Neuronal stem cell (in vitro differentiated cells): ENCODE measurements around the gene DPEP1.
"Not testable (repeated sequence)": the region's sequence is repeated elsewhere in the genome, so short reads cannot be mapped to it uniquely, and the experiment has no call there.

Experiments used
- DNase-seq: peaks from one replicate; pipeline ENCODE4 v3.0.0-alpha.2; 2013; ENCODE audit warnings: low spot score
- H2AFZ ChIP-seq: one replicate; pipeline ENCODE4 v1.6.1; 2013; ENCODE audit warnings: mild to moderate bottlenecking, low read length, inconsistent platforms
- H2AK5ac ChIP-seq: 2 replicates; pipeline ENCODE4 v1.6.1; 2013; ENCODE audit warnings: low read depth, mild to moderate bottlenecking, inconsistent platforms, low read length, moderate library complexity, mixed read lengths
- H2BK120ac ChIP-seq: 2 replicates; pipeline ENCODE4 v1.6.1; 2013; ENCODE audit warnings: low read depth, mild to moderate bottlenecking, inconsistent platforms, low read length, moderate library complexity, mixed read lengths
- H2BK12ac ChIP-seq: one replicate; pipeline ENCODE4 v1.6.1; 2013; ENCODE audit warnings: low read length, inconsistent platforms
- H2BK15ac ChIP-seq: 2 replicates; pipeline ENCODE4 v1.6.1; 2013; ENCODE audit warnings: mild to moderate bottlenecking, low read length, inconsistent platforms, mixed read lengths
- H2BK5ac ChIP-seq: one replicate; pipeline ENCODE4 v1.6.1; 2013; ENCODE audit warnings: inconsistent platforms, mild to moderate bottlenecking, low read length, moderate library complexity
- H3K14ac ChIP-seq: one replicate; pipeline ENCODE4 v1.6.1; 2013; ENCODE audit warnings: low read length, inconsistent platforms
- H3K18ac ChIP-seq: 2 replicates; pipeline ENCODE4 v1.6.1; 2013; ENCODE audit warnings: low read length, inconsistent platforms
- H3K23ac ChIP-seq: 2 replicates; pipeline ENCODE4 v1.6.1; 2013; ENCODE audit warnings: low read depth, mild to moderate bottlenecking, mixed read lengths, low read length, inconsistent platforms; ENCODE audit not compliant: poor library complexity
- H3K27ac ChIP-seq: replicated peaks from 3 replicates; pipeline ENCODE4 v1.5.1; 2013; ENCODE audit warnings: low read length, inconsistent platforms
- H3K27me3 ChIP-seq, 3 experiments: 2 replicates each; pipeline ENCODE4 v1.6.1; 2013; ENCODE audit warnings: low read length in 3 of 3, mild to moderate bottlenecking in 2 of 3, inconsistent platforms in 1 of 3, low read depth in 1 of 3, mixed read lengths in 1 of 3, moderate library complexity in 1 of 3; ENCODE audit not compliant: control insufficient read depth in 3 of 3, insufficient read depth in 3 of 3
- H3K36me3 ChIP-seq, 2 donors: replicated peaks in 1 of 2; 2 replicates each; pipeline ENCODE4 v1.6.1; 2013; ENCODE audit warnings: low read length in 2 of 2; ENCODE audit not compliant: control insufficient read depth in 2 of 2, insufficient read depth in 2 of 2
- H3K4ac ChIP-seq: 2 replicates; pipeline ENCODE4 v1.6.1; 2013; ENCODE audit warnings: inconsistent platforms, mild to moderate bottlenecking, low read length, moderate library complexity
- H3K4me1 ChIP-seq, 2 donors: 1 replicate in 1 of 2; 2 replicates in 1 of 2; pipeline ENCODE4 v1.6.1; 2013; ENCODE audit warnings: low read length in 2 of 2, low read depth in 1 of 2; ENCODE audit not compliant: control insufficient read depth in 2 of 2, insufficient read depth in 1 of 2
- H3K4me2 ChIP-seq: one replicate; pipeline ENCODE4 v1.6.1; 2013; ENCODE audit warnings: mild to moderate bottlenecking, low read length, inconsistent platforms; ENCODE audit not compliant: insufficient read depth, poor library complexity, severe bottlenecking
- H3K4me3 ChIP-seq, 2 donors: 2 replicates each; pipeline ENCODE4 v1.5.1; 2013; ENCODE audit warnings: low read length in 2 of 2, mild to moderate bottlenecking in 2 of 2, inconsistent platforms in 1 of 2, moderate library complexity in 1 of 2
- H3K79me1 ChIP-seq: one replicate; pipeline ENCODE4 v1.6.1; 2013; ENCODE audit warnings: low read depth, mild to moderate bottlenecking, inconsistent platforms, low read length, moderate library complexity
- H3K9ac ChIP-seq: one replicate; pipeline ENCODE4 v1.6.1; 2013; ENCODE audit warnings: mild to moderate bottlenecking, low read depth, low read length, inconsistent platforms; ENCODE audit not compliant: poor library complexity
- H3K9me3 ChIP-seq, 2 donors: replicated peaks in 1 of 2; 2 replicates each; pipeline versions ENCODE3 to v1.6.1; 2013; ENCODE audit warnings: low read length in 2 of 2, mild to moderate bottlenecking in 2 of 2, inconsistent platforms in 1 of 2, low read depth in 1 of 2, mixed read lengths in 1 of 2, moderate library complexity in 1 of 2; ENCODE audit not compliant: control insufficient read depth in 2 of 2, insufficient read depth in 1 of 2
- H4K8ac ChIP-seq: one replicate; pipeline ENCODE4 v1.6.1; 2013; ENCODE audit warnings: low read depth, mild to moderate bottlenecking, inconsistent platforms, low read length, moderate library complexity
- H4K91ac ChIP-seq: one replicate; pipeline ENCODE4 v1.6.1; 2013; ENCODE audit warnings: low read length, low read depth, mild to moderate bottlenecking, inconsistent platforms; ENCODE audit not compliant: poor library complexity
- WGBS, 2 donors: extraction: QIAGEN DNeasy Blood & Tissue Kit; methylation state at CpG; one replicate each; pipeline ENCODE4 v1.1.7; 2013; ENCODE audit warnings: missing lambda C conversion rate in 2 of 2, mixed read lengths in 1 of 2; ENCODE audit not compliant: insufficient read length in 2 of 2, insufficient replicate concordance in 1 of 2; ENCODE audit errors: extremely low coverage in 2 of 2; 5-methylcytosine and 5-hydroxymethylcytosine counted together

DPEP1 gene

DNA sequence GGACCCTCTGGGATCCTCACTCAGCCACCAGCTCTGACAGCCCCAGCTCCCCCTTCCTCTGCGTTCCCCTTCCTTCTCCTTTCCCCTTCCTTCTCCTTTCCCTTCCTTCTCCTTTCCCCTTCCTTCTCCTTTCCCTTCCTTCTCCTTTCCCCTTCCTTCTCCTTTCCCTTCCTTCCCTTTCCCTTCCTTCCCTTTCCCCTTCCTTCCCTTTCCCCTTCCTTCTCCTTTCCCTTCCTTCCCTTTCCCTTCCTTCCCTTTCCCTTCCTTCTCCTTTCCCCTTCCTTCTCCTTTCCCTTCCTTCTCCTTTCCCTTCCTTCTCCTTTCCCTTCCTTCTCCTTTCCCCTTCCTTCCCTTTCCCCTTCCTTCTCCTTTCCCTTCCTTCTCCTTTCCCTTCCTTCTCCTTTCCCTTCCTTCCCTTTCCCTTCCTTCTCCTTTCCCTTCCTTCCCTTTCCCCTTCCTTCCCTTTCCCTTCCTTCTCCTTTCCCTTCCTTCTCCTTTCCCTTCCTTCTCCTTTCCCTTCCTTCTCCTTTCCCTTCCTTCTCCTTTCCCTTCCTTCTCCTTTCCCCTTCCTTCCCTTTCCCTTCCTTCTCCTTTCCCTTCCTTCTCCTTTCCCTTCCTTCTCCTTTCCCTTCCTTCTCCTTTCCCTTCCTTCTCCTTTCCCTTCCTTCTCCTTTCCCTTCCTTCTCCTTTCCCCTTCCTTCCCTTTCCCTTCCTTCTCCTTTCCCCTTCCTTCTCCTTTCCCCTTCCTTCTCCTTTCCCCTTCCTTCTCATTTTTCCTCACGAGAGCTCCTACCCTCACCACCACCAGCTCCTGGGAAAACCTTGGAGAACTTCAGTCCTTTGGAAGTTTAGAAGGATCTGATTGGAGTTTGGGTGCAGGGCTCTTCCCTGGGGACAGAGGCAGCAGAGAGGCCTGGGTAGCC is 21.3 kb downstream of the DPEP1 start:
- DNase-seq, H3K4me3 ChIP-seq, H4K8ac ChIP-seq, H2BK12ac ChIP-seq, H3K18ac ChIP-seq, H3K27ac ChIP-seq, H3K36me3 ChIP-seq, H3K14ac ChIP-seq, H2BK15ac ChIP-seq, H3K4ac ChIP-seq, H2BK120ac ChIP-seq, H3K4me1 ChIP-seq, H3K4me2 ChIP-seq, H4K91ac ChIP-seq, H2AFZ ChIP-seq, H2AK5ac ChIP-seq, H3K79me1 ChIP-seq, H3K23ac ChIP-seq, H2BK5ac ChIP-seq, H3K9me3 ChIP-seq: not testable (repeated sequence)
- 100% methylated on average over 1 of the region's 2 CpGs; no CpG with 5 or more reads in 1 of the 2 donors for WGBS, 2 donors
- Histone ChIP-seq H3K9ac (peak overlapping the region; percentile 21), H3K27me3 (peaks cover 0 to 25% (median 5%) of the 10 kb centered on the region in 3 experiments)

GRCh38 chr16:89636663-89637062 is 23.2 kb downstream of the DPEP1 start:
- no peak overlapping the region for H3K18ac ChIP-seq
- H3K4me1 ChIP-seq = peaks cover under 1 to 7% of the 10 kb centered on the region in 2 donors
- H2AK5ac ChIP-seq = peak overlapping the region; percentile 84
- no peak overlapping the region for H2BK12ac ChIP-seq
- peak overlapping the region; percentile 53 for H2BK5ac ChIP-seq
- H3K14ac ChIP-seq = no peak overlapping the region
- H3K9ac ChIP-seq = no peak overlapping the region
- H3K4ac ChIP-seq = peak overlapping the region; percentile 37
- no peaks in the 10 kb centered on the region for H3K36me3 ChIP-seq
- H3K27me3 ChIP-seq = peaks cover 0 to 25% (median 5%) of the 10 kb centered on the region in 3 experiments
- H3K9me3 ChIP-seq = no peaks in the 10 kb centered on the region
- no peak overlapping the region for H3K4me2 ChIP-seq
- no peak overlapping the region for H2BK120ac ChIP-seq
- no peak for DNase-seq
- no peak overlapping the region for H4K91ac ChIP-seq
- WGBS, 2 donors = no CpG with 5 or more reads among the region's 12 CpGs
- no peaks in the 10 kb centered on the region for H3K79me1 ChIP-seq
- no peak overlapping the region for H3K23ac ChIP-seq
- no peak overlapping the region for H2BK15ac ChIP-seq
- H4K8ac ChIP-seq = no peak overlapping the region
- no peak overlapping the region for H3K4me3 ChIP-seq
- H3K27ac ChIP-seq = no peak overlapping the region
- no peak overlapping the region for H2AFZ ChIP-seq

DNA sequence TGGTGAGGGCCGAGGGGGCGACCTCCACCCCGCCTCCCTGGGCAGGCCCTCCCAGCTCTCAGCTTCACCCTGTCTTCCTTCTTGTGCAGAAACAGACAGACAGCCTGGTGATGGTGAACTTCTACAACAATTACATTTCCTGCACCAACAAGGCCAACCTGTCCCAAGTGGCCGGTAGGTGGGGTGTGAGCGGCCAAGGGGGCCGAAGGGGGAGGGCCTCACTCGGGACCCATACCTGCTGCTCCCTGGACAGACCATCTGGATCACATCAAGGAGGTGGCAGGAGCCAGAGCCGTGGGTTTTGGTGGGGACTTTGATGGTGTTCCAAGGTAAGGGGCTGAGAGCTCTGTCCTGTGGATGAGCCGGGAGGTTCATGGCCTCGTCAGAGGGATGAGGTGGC is 23.9 kb downstream of the DPEP1 start:
- Histone ChIP-seq H3K27ac (no peak overlapping the region), H3K36me3 (no peaks in the 10 kb centered on the region), H3K79me1 (no peaks in the 10 kb centered on the region), H3K9ac (no peak overlapping the region), H3K23ac (no peak overlapping the region), H2AK5ac (peak overlapping the region; percentile 83), H2BK12ac (peak overlapping the region; percentile 14), H3K4me2 (no peak overlapping the region), H3K9me3 (no peaks in the 10 kb centered on the region), H2BK120ac (no peak overlapping the region), H2BK15ac (no peak overlapping the region), H3K27me3 (peaks cover 0 to 23% (median 5%) of the 10 kb centered on the region in 3 experiments), H4K91ac (no peak overlapping the region), H4K8ac (no peak overlapping the region), H2AFZ (no peak overlapping the region), H3K4me3 (no peak overlapping the region), H3K18ac (peak overlapping the region; percentile 57), H3K4ac (no peak overlapping the region), H3K14ac (no peak overlapping the region), H3K4me1 (peaks cover 4 to 7% of the 10 kb centered on the region in 2 donors), H2BK5ac (no peak overlapping the region)
- WGBS, 2 donors = no CpG with 5 or more reads among the region's 10 CpGs
- DNase-seq = no peak

- Histone ChIP-seq H3K23ac (no peak overlapping the region), H3K27ac (no peak overlapping the region), H3K27me3 (peaks cover 0 to 16% (median 5%) of the 10 kb centered on the region in 3 experiments)
These were observed 25.0 kb downstream of the DPEP1 start for GRCh38 chr16:89638455-89638854.

More at GRCh38 chr16:89638455-89638854, 25.0 kb downstream of the DPEP1 start:
- Histone ChIP-seq H3K14ac (no peak overlapping the region), H3K9me3 (no peaks in the 10 kb centered on the region), H3K18ac (no peak overlapping the region), H2BK15ac (no peak overlapping the region), H3K9ac (no peak overlapping the region), H2BK12ac (no peak overlapping the region), H2AFZ (no peak overlapping the region), H4K91ac (no peak overlapping the region), H3K79me1 (peaks cover 1% of the 10 kb centered on the region), H2BK5ac (no peak overlapping the region), H3K36me3 (no peaks in the 10 kb centered on the region), H3K4ac (no peak overlapping the region), H3K4me1 (peaks cover 4 to 7% of the 10 kb centered on the region in 2 donors), H3K4me2 (no peak overlapping the region), H2AK5ac (no peak overlapping the region), H3K4me3 (no peak overlapping the region), H2BK120ac (no peak overlapping the region), H4K8ac (no peak overlapping the region)
- WGBS, 2 donors = no CpG with 5 or more reads among the region's 10 CpGs
- no peak for DNase-seq
